ENCODE data around the gene ZNF680.

DNA sequence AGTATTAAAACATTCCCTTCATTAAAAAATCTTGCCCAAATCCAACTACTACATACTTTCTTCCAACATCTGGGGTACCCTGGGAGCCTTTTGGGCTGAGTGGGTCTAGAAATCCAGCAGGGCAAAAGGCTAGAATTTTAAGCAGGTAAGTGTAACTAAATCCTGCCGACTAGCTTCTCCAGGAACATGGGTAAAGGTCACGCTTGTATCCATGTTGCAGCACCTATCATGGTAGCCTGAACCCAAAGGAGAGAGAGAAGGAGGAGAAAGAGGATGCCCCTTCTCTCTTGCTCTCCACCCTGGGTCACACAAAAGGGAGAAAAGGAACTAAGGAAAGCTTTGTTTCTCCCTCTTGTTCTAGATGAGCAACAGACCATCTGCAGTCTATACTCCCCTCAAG is 53.3 kb downstream of the ZNF680 start:
- TF ChIP-seq YY1 (IDR thresholded peaks at IDR 0.05; ENCODE audit: insufficient read depth, insufficient read length), result no peak
- TF ChIP-seq SUZ12 (IDR thresholded peaks at IDR 0.05; ENCODE audit: extremely low read depth, insufficient read depth, insufficient read length), result no peak
